Measurements from ENCODE around the gene ATP13A3.

ATP13A3 gene

DNA sequence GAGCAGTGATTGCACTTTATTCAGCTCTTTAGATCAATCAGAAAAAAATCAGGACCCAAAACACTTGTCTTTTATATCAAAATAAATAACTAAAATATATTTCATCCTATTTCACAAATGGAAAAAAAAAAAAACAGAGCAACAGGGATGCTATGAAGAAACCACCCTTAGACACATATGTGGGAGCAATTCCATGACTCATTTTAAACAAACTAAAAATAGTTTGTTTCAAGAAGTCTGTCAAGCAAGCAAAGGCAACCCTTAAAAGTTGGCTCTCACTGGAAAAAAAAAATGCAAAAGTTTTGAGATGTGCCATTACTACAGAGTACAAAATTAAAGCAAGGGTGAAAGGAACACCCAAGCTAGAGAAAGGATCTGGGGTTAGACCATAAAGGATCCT, 5.7 kb downstream of the ATP13A3 start:
- H3K27me3 ChIP-seq (ENCODE audit: control insufficient read depth in 2 of 2, insufficient read depth in 2 of 2, low read length in 2 of 2) = no peaks in the 10 kb centered on the region
- no peak overlapping the region for H3K4me3 ChIP-seq (ENCODE audit: low read length in 2 of 2)
- H3K36me3 ChIP-seq (ENCODE audit: control insufficient read depth in 2 of 2, insufficient read depth in 2 of 2, low read length in 2 of 2) = peaks cover 4% of the 10 kb centered on the region in 2 donors
- no peaks in the 10 kb centered on the region for H3K9me3 ChIP-seq (ENCODE audit: control insufficient read depth in 2 of 2, low read length in 2 of 2)
- no peak overlapping the region for H3K27ac ChIP-seq (ENCODE audit: low read depth in 2 of 2, low read length in 2 of 2)
- peaks cover 8 to 18% of the 10 kb centered on the region in 2 donors for H3K4me1 ChIP-seq (ENCODE audit: control insufficient read depth in 2 of 2, insufficient read depth in 2 of 2, low read length in 2 of 2)
- H3K9ac ChIP-seq (ENCODE audit: low read depth in 1 of 2, low read length in 2 of 2) = no peak overlapping the region

DNA sequence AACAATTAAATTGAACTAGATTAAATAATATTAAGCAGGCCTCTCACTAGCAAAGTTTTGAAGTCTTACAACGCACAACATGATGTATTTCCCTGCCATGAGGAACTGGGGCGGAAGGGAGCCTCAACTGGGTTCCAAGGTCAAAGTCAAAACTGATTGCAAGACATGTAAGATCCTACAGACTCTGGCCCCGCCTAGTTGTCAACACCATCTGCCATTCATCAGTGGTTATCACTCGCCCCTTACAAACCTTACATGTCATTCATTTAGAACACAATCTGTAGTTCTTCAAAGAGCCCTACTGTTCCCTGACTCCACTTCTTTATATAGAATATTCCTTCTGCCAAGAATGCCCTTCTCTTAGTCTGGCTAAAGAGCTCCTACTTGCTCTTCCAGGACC, 10.0 kb downstream of the ATP13A3 start:
- H3K9ac ChIP-seq (ENCODE audit: low read depth in 1 of 2, low read length in 2 of 2) = no peak overlapping the region
- H3K36me3 ChIP-seq (ENCODE audit: control insufficient read depth in 2 of 2, insufficient read depth in 2 of 2, low read length in 2 of 2) = peaks cover 4% of the 10 kb centered on the region in 2 donors
- peak overlapping the region in 1 of 2 donors; percentile 6 for H3K27ac ChIP-seq (ENCODE audit: low read depth in 2 of 2, low read length in 2 of 2)
- no peaks in the 10 kb centered on the region for H3K9me3 ChIP-seq (ENCODE audit: control insufficient read depth in 2 of 2, low read length in 2 of 2)
- H3K4me1 ChIP-seq (ENCODE audit: control insufficient read depth in 2 of 2, insufficient read depth in 2 of 2, low read length in 2 of 2) = peaks cover 4 to 9% of the 10 kb centered on the region in 2 donors
- no peaks in the 10 kb centered on the region for H3K27me3 ChIP-seq (ENCODE audit: control insufficient read depth in 2 of 2, insufficient read depth in 2 of 2, low read length in 2 of 2)
- no peak overlapping the region for H3K4me3 ChIP-seq (ENCODE audit: low read length in 2 of 2)

GRCh38 chr3:194475978-194476377, 10.8 kb downstream of the ATP13A3 start:
- no peak overlapping the region for H3K27ac ChIP-seq (ENCODE audit: low read depth in 2 of 2, low read length in 2 of 2)
- no peak overlapping the region for H3K4me3 ChIP-seq (ENCODE audit: low read length in 2 of 2)
- peaks cover 4 to 8% of the 10 kb centered on the region in 2 donors for H3K4me1 ChIP-seq (ENCODE audit: control insufficient read depth in 2 of 2, insufficient read depth in 2 of 2, low read length in 2 of 2)
- no peaks in the 10 kb centered on the region for H3K27me3 ChIP-seq (ENCODE audit: control insufficient read depth in 2 of 2, insufficient read depth in 2 of 2, low read length in 2 of 2)
- no peaks in the 10 kb centered on the region for H3K9me3 ChIP-seq (ENCODE audit: control insufficient read depth in 2 of 2, low read length in 2 of 2)
- H3K36me3 ChIP-seq (ENCODE audit: control insufficient read depth in 2 of 2, insufficient read depth in 2 of 2, low read length in 2 of 2) = peaks cover 4% of the 10 kb centered on the region in 2 donors
- no peak overlapping the region for H3K9ac ChIP-seq (ENCODE audit: low read depth in 1 of 2, low read length in 2 of 2)

DNA sequence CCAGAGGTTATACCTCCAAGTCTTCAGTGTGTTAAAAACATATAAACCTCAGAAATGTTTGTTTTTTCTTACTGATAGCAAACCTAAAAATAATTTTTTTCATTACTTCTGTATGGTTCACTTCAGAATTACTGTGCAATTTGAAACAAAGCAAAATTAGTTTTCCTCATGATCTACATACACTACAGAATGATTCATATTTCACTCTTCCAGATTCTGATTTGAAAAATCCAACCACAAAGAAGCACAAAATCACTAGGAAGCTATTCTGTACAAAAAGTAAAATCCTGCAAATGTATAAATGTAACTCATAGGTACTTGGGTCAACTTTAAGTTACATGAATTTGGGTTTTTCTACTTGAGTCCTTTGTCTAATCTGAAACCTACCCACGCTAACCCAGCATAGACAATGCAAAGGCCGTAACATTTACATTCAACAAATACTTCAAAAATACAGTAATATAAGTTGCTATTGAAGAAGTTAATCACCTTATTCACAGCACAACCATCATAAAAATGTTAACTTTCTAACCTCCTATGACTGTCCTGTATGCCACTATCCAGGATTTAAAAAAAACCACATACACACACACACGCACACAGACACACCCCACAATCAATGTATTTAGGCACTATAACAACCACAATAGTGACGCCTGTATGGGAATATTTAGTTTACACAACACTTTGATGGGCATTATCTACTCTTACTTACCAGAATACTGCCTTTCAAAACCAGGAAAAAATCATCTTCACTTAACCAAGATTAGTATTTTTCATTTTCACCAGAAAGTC, 11.5 kb downstream of the ATP13A3 start:
- no peak overlapping the region for H3K4me3 ChIP-seq (ENCODE audit: low read length in 2 of 2)
- peaks cover 4% of the 10 kb centered on the region in 2 donors for H3K36me3 ChIP-seq (ENCODE audit: control insufficient read depth in 2 of 2, insufficient read depth in 2 of 2, low read length in 2 of 2)
- H3K4me1 ChIP-seq (ENCODE audit: control insufficient read depth in 2 of 2, insufficient read depth in 2 of 2, low read length in 2 of 2) = peaks cover 4 to 8% of the 10 kb centered on the region in 2 donors
- peak overlapping the region in 1 of 2 donors; percentile 10 for H3K9ac ChIP-seq (ENCODE audit: low read depth in 1 of 2, low read length in 2 of 2)
- no peaks in the 10 kb centered on the region for H3K27me3 ChIP-seq (ENCODE audit: control insufficient read depth in 2 of 2, insufficient read depth in 2 of 2, low read length in 2 of 2)
- H3K27ac ChIP-seq (ENCODE audit: low read depth in 2 of 2, low read length in 2 of 2) = no peak overlapping the region
- no peaks in the 10 kb centered on the region for H3K9me3 ChIP-seq (ENCODE audit: control insufficient read depth in 2 of 2, low read length in 2 of 2)

DNA sequence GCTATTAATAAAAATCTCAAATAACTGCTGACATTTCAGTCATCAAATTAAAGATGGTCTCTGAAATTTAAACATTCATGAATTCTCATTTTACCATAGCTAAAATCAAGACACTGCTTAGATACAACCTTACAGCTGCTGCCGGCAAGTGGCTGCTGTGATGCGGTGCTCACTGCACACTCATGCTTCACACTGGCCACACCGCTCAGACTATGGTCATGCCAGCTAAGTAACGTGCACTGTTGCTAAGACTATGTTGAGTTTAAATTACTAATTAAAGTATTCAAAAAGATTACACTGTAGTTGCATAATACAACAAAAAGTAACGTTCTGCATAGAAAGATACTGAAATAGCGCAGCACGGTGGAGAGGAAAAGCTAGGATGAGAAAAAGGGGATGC, 12.1 kb downstream of the ATP13A3 start:
- Histone ChIP-seq H3K27me3 (ENCODE audit: control insufficient read depth in 2 of 2, insufficient read depth in 2 of 2, low read length in 2 of 2) (no peaks in the 10 kb centered on the region), H3K4me1 (ENCODE audit: control insufficient read depth in 2 of 2, insufficient read depth in 2 of 2, low read length in 2 of 2) (peaks cover 4 to 8% of the 10 kb centered on the region in 2 donors), H3K36me3 (ENCODE audit: control insufficient read depth in 2 of 2, insufficient read depth in 2 of 2, low read length in 2 of 2) (peaks cover 4% of the 10 kb centered on the region in 2 donors), H3K4me3 (ENCODE audit: low read length in 2 of 2) (no peak overlapping the region), H3K9ac (ENCODE audit: low read depth in 1 of 2, low read length in 2 of 2) (no peak overlapping the region), H3K27ac (ENCODE audit: low read depth in 2 of 2, low read length in 2 of 2) (no peak overlapping the region), H3K9me3 (ENCODE audit: control insufficient read depth in 2 of 2, low read length in 2 of 2) (no peaks in the 10 kb centered on the region)

GRCh38 chr3:194472290-194472920, 14.4 kb downstream of the ATP13A3 start:
- Histone ChIP-seq H3K9ac (ENCODE audit: low read depth in 1 of 2, low read length in 2 of 2) (no peak overlapping the region), H3K9me3 (ENCODE audit: control insufficient read depth in 2 of 2, low read length in 2 of 2) (no peaks in the 10 kb centered on the region), H3K4me3 (ENCODE audit: low read length in 2 of 2) (no peak overlapping the region), H3K27ac (ENCODE audit: low read depth in 2 of 2, low read length in 2 of 2) (no peak overlapping the region), H3K27me3 (ENCODE audit: control insufficient read depth in 2 of 2, insufficient read depth in 2 of 2, low read length in 2 of 2) (no peaks in the 10 kb centered on the region), H3K4me1 (ENCODE audit: control insufficient read depth in 2 of 2, insufficient read depth in 2 of 2, low read length in 2 of 2) (peaks cover 4 to 8% of the 10 kb centered on the region in 2 donors), H3K36me3 (ENCODE audit: control insufficient read depth in 2 of 2, insufficient read depth in 2 of 2, low read length in 2 of 2) (no peaks in the 10 kb centered on the region)

DNA sequence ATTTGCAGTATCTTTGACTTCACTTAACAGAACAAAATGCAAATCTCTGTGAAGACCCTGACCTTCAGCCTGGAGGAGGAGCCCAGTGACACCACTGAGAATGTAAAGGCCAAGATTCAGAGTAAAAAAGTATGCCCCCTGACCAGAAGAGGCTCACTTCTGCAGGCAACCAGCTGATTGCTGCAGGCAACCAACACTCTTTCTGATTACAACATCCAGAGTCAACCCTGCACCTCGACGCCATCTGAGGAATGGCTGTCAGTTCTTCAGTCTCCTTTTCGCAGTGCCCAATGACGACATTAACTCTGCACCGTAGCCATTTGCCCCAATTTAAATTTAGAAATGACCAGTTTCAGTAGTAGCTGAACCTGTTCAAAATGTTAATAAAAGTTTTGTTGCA, 14.9 kb downstream of the ATP13A3 start:
- Histone ChIP-seq H3K4me3 (ENCODE audit: low read length in 2 of 2) (no peak overlapping the region), H3K27ac (ENCODE audit: low read depth in 2 of 2, low read length in 2 of 2) (no peak overlapping the region), H3K9ac (ENCODE audit: low read depth in 1 of 2, low read length in 2 of 2) (no peak overlapping the region), H3K9me3 (ENCODE audit: control insufficient read depth in 2 of 2, low read length in 2 of 2) (no peaks in the 10 kb centered on the region), H3K27me3 (ENCODE audit: control insufficient read depth in 2 of 2, insufficient read depth in 2 of 2, low read length in 2 of 2) (no peaks in the 10 kb centered on the region), H3K4me1 (ENCODE audit: control insufficient read depth in 2 of 2, insufficient read depth in 2 of 2, low read length in 2 of 2) (peaks cover under 1 to 7% of the 10 kb centered on the region in 2 donors), H3K36me3 (ENCODE audit: control insufficient read depth in 2 of 2, insufficient read depth in 2 of 2, low read length in 2 of 2) (no peaks in the 10 kb centered on the region)

GRCh38 chr3:194470615-194471014, 16.2 kb downstream of the ATP13A3 start:
- no peaks in the 10 kb centered on the region for H3K9me3 ChIP-seq (ENCODE audit: control insufficient read depth in 2 of 2, low read length in 2 of 2)
- no peak overlapping the region for H3K4me3 ChIP-seq (ENCODE audit: low read length in 2 of 2)
- H3K27ac ChIP-seq (ENCODE audit: low read depth in 2 of 2, low read length in 2 of 2) = no peak overlapping the region
- no peak overlapping the region for H3K9ac ChIP-seq (ENCODE audit: low read depth in 1 of 2, low read length in 2 of 2)
- no peaks in the 10 kb centered on the region for H3K27me3 ChIP-seq (ENCODE audit: control insufficient read depth in 2 of 2, insufficient read depth in 2 of 2, low read length in 2 of 2)
- no peaks in the 10 kb centered on the region for H3K36me3 ChIP-seq (ENCODE audit: control insufficient read depth in 2 of 2, insufficient read depth in 2 of 2, low read length in 2 of 2)
- H3K4me1 ChIP-seq (ENCODE audit: control insufficient read depth in 2 of 2, insufficient read depth in 2 of 2, low read length in 2 of 2) = no peaks in the 10 kb centered on the region

DNA sequence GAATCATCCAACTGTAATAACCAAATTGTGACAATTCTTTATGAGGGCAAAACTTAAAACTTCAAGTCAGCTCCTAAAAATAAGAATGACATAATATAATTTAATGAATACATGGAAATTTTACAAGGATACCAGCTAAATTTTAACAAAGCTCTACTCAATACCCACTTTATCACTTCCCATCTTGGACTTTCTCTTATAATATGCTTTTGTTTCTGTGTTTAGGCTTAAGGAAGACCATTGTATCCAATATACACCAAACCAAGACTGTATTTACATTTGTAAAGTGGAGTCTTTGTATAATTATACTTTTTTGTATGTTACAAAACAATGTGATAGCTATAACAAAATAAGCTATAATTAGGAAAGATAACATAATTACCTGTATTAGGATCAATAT, 16.8 kb downstream of the ATP13A3 start:
- Histone ChIP-seq H3K9ac (ENCODE audit: low read depth in 1 of 2, low read length in 2 of 2) (no peak overlapping the region), H3K27ac (ENCODE audit: low read depth in 2 of 2, low read length in 2 of 2) (no peak overlapping the region), H3K36me3 (ENCODE audit: control insufficient read depth in 2 of 2, insufficient read depth in 2 of 2, low read length in 2 of 2) (no peaks in the 10 kb centered on the region), H3K27me3 (ENCODE audit: control insufficient read depth in 2 of 2, insufficient read depth in 2 of 2, low read length in 2 of 2) (no peaks in the 10 kb centered on the region), H3K9me3 (ENCODE audit: control insufficient read depth in 2 of 2, low read length in 2 of 2) (no peaks in the 10 kb centered on the region), H3K4me3 (ENCODE audit: low read length in 2 of 2) (no peak overlapping the region), H3K4me1 (ENCODE audit: control insufficient read depth in 2 of 2, insufficient read depth in 2 of 2, low read length in 2 of 2) (no peaks in the 10 kb centered on the region)

DNA sequence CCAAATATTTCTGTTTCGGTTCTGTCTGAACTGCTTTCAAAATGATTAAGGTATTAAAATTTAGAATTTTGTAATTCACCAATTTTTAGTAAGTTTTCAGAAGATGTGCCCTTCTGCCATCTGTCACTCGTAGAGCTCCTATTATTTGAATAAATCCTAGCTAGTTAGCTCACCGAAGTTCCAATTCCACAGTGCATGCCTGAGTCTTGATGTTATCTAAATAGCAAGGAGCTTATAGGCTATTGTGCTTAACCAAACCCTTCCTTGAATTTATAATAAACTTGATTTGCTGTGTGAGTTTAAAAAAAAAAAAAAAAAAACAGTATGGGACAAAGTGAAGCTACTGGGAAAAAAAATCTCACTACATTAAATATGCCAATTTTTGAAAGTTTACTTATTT, 18.7 kb downstream of the ATP13A3 start:
- no peaks in the 10 kb centered on the region for H3K27me3 ChIP-seq (ENCODE audit: control insufficient read depth in 2 of 2, insufficient read depth in 2 of 2, low read length in 2 of 2)
- no peaks in the 10 kb centered on the region for H3K4me1 ChIP-seq (ENCODE audit: control insufficient read depth in 2 of 2, insufficient read depth in 2 of 2, low read length in 2 of 2)
- H3K4me3 ChIP-seq (ENCODE audit: low read length in 2 of 2) = no peak overlapping the region
- no peak overlapping the region for H3K27ac ChIP-seq (ENCODE audit: low read depth in 2 of 2, low read length in 2 of 2)
- H3K36me3 ChIP-seq (ENCODE audit: control insufficient read depth in 2 of 2, insufficient read depth in 2 of 2, low read length in 2 of 2) = no peaks in the 10 kb centered on the region
- H3K9ac ChIP-seq (ENCODE audit: low read depth in 1 of 2, low read length in 2 of 2) = no peak overlapping the region
- H3K9me3 ChIP-seq (ENCODE audit: control insufficient read depth in 2 of 2, low read length in 2 of 2) = no peaks in the 10 kb centered on the region

Data from mucosa of rectum (tissue), 2 donors.